H1 (cell line): ENCODE data around the gene ATP6V1F. TPM values are rescaled to one million over a fixed set of nuclear protein-coding genes. Genes with fewer than 3 reads are reported as not detected.

Source experiments
- CTCF ChIA-PET: fragments of 300-600 bp; sonication (Branson Sonifier 250); formaldehyde crosslinking; loops from one replicate; lab custom pipeline; 2021; ENCODE audit not compliant: partially characterized antibody; lab: Charles Lee
- POLR2A ChIA-PET: fragments of 300-600 bp; sonication (Branson Sonifier 250); formaldehyde crosslinking; loops from one replicate; lab custom pipeline; 2021; ENCODE audit warnings: inconsistent platforms; ENCODE audit not compliant: partially characterized antibody; lab: Charles Lee
- DNase-seq, 2 experiments: peaks; one replicate each; pipeline versions ENCODE4 v3.0.0 to v3.0.0-alpha.2; 2010 to 2022; ENCODE audit warnings: low spot score in 2 of 2, low read depth in 1 of 2, mixed read lengths in 1 of 2
- FAIRE-seq: peaks from 2 replicates; lab custom pipeline; 2011; peaks lifted over from hg19 to GRCh38; lab: Jason Lieb, UNC
- H2AFZ ChIP-seq: 2 replicates; pipeline ENCODE4 v1.8.1; 2012; ENCODE audit warnings: low read length, inconsistent platforms
- H2AK5ac ChIP-seq: 2 replicates; pipeline ENCODE4 v1.6.1; 2013; ENCODE audit warnings: low read depth, low read length
- H2BK120ac ChIP-seq: replicated peaks from 2 replicates; pipeline ENCODE3; 2013; ENCODE audit warnings: low read depth, low read length, inconsistent platforms
- H2BK12ac ChIP-seq: 2 replicates; pipeline ENCODE4 v1.6.1; 2013; ENCODE audit warnings: low read depth, low read length
- H2BK15ac ChIP-seq: 2 replicates; pipeline ENCODE4 v1.6.1; 2013; ENCODE audit warnings: low read length
- H2BK20ac ChIP-seq: 2 replicates; pipeline ENCODE4 v1.6.1; 2013; ENCODE audit warnings: low read length
- H2BK5ac ChIP-seq: 2 replicates; pipeline ENCODE4 v1.6.1; 2013; ENCODE audit warnings: low read depth, low read length
- H3K14ac ChIP-seq: 2 replicates; pipeline ENCODE4 v1.6.1; 2013; ENCODE audit warnings: inconsistent platforms; ENCODE audit not compliant: insufficient read length
- H3K18ac ChIP-seq: 2 replicates; pipeline ENCODE4 v1.6.1; 2013; ENCODE audit warnings: low read length; ENCODE audit errors: extremely low read depth
- H3K23ac ChIP-seq: 2 replicates; pipeline ENCODE4 v1.6.1; 2013; ENCODE audit warnings: inconsistent platforms; ENCODE audit not compliant: insufficient read length
- H3K23me2 ChIP-seq: 2 replicates; pipeline ENCODE4 v1.6.1; 2013; ENCODE audit warnings: low read depth, low read length
- H3K27ac ChIP-seq: 2 replicates; pipeline ENCODE4 v1.6.1; 2011; ENCODE audit warnings: low read depth, low read length, inconsistent platforms
- H3K27me3 ChIP-seq, 4 experiments: replicated peaks in 1 of 4; 1 replicate in 1 of 4; 2 replicates in 3 of 4; pipeline versions ENCODE4 v1.6.1 to v1.8.1; 2011 to 2013; ENCODE audit warnings: low read length in 3 of 4, mild to moderate bottlenecking in 3 of 4, inconsistent platforms in 2 of 4, mixed read lengths in 2 of 4, moderate library complexity in 1 of 4; ENCODE audit not compliant: control insufficient read depth in 3 of 4, insufficient read depth in 3 of 4; ENCODE audit errors: extremely low read depth in 1 of 4
- H3K36me3 ChIP-seq, 4 experiments: 2 replicates each; pipeline versions ENCODE4 v1.6.1 to v1.8.1; 2011 to 2013; ENCODE audit warnings: mild to moderate bottlenecking in 4 of 4, low read length in 3 of 4, moderate library complexity in 2 of 4, control low read depth in 1 of 4, inconsistent platforms in 1 of 4; ENCODE audit not compliant: insufficient read depth in 4 of 4, control insufficient read depth in 2 of 4
- H3K4ac ChIP-seq: replicated peaks from 2 replicates; pipeline ENCODE3; 2013; ENCODE audit warnings: low read length, low read depth, mixed read lengths, inconsistent platforms; ENCODE audit not compliant: insufficient read length
- H3K4me1 ChIP-seq, 4 experiments: replicated peaks in 1 of 4; 1 replicate in 1 of 4; 2 replicates in 3 of 4; pipeline versions ENCODE4 v1.6.1 to v1.8.1; 2011 to 2013; ENCODE audit warnings: low read length in 3 of 4, inconsistent platforms in 2 of 4, mixed read lengths in 1 of 4; ENCODE audit not compliant: insufficient read depth in 4 of 4, control insufficient read depth in 3 of 4
- H3K4me2 ChIP-seq, 2 experiments: 2 replicates each; pipeline versions ENCODE4 v1.6.1 to v1.8.1; 2011 to 2013; ENCODE audit warnings: low read depth in 2 of 2, low read length in 2 of 2, control low read depth in 1 of 2, inconsistent platforms in 1 of 2, mild to moderate bottlenecking in 1 of 2; ENCODE audit not compliant: insufficient read depth in 1 of 2
- H3K4me3 ChIP-seq, 4 experiments: fragments of 200-600, 300-600 bp in 1 of 4; sonication (generic), shearing (Covaris generic), sonication (Bioruptor Twin) in 1 of 4; 2 replicates each; pipeline versions ENCODE4 v1.5.1 to v1.8.1; 2011 to 2016; ENCODE audit warnings: low read length in 4 of 4, low read depth in 3 of 4, control low read depth in 2 of 4, inconsistent platforms in 2 of 4, mild to moderate bottlenecking in 2 of 4, mixed read lengths in 1 of 4, moderate library complexity in 1 of 4; ENCODE audit not compliant: insufficient read depth in 2 of 4; ENCODE audit errors: extremely low read depth in 1 of 4
- H3K56ac ChIP-seq: replicated peaks from 2 replicates; pipeline ENCODE3; 2013; ENCODE audit warnings: low read depth, mild to moderate bottlenecking, mixed read lengths, low read length, inconsistent platforms; ENCODE audit not compliant: insufficient read length
- H3K79me1 ChIP-seq: 2 replicates; pipeline ENCODE4 v1.6.1; 2013; ENCODE audit warnings: low read depth, low read length, control low read depth
- H3K79me2 ChIP-seq, 2 experiments: 2 replicates each; pipeline versions ENCODE4 v1.6.1 to v1.8.1; 2012 to 2013; ENCODE audit warnings: low read length in 2 of 2, mild to moderate bottlenecking in 2 of 2, inconsistent platforms in 1 of 2; ENCODE audit not compliant: insufficient read depth in 2 of 2, control insufficient read depth in 1 of 2
- H3K9ac ChIP-seq, 4 experiments: replicated peaks in 1 of 4; 1 replicate in 1 of 4; 2 replicates in 3 of 4; pipeline versions ENCODE4 v1.6.1 to v1.8.1; 2011 to 2013; ENCODE audit warnings: low read depth in 3 of 4, low read length in 3 of 4, control low read depth in 2 of 4, mild to moderate bottlenecking in 2 of 4, moderate library complexity in 2 of 4, inconsistent platforms in 1 of 4; ENCODE audit errors: extremely low read depth in 1 of 4
- H3K9me3 ChIP-seq, 2 experiments: 2 replicates each; pipeline versions ENCODE4 v1.6.1 to v1.8.1; 2012 to 2013; ENCODE audit warnings: mild to moderate bottlenecking in 2 of 2, moderate library complexity in 2 of 2, control low read depth in 1 of 2, inconsistent platforms in 1 of 2, low read depth in 1 of 2, low read length in 1 of 2, mixed read lengths in 1 of 2; ENCODE audit not compliant: insufficient read depth in 2 of 2
- H4K20me1 ChIP-seq, 2 experiments: replicated peaks in 1 of 2; 2 replicates each; pipeline versions ENCODE3 to v1.8.1; 2011 to 2013; ENCODE audit warnings: inconsistent platforms in 2 of 2, low read length in 2 of 2, mild to moderate bottlenecking in 1 of 2; ENCODE audit not compliant: insufficient read depth in 2 of 2, control insufficient read depth in 1 of 2
- H4K5ac ChIP-seq: 2 replicates; pipeline ENCODE4 v1.6.1; 2013; ENCODE audit warnings: low read length, low read depth, mixed read lengths, inconsistent platforms; ENCODE audit not compliant: insufficient read length
- H4K8ac ChIP-seq: 2 replicates; pipeline ENCODE4 v1.8.0; 2013; ENCODE audit warnings: mild to moderate bottlenecking, moderate library complexity, low read length, inconsistent platforms; ENCODE audit not compliant: insufficient read depth; ENCODE audit errors: extremely low read depth
- H4K91ac ChIP-seq: replicated peaks from 2 replicates; pipeline ENCODE3; 2013; ENCODE audit warnings: low read length, mixed read lengths, inconsistent platforms; ENCODE audit not compliant: insufficient read length
- BACH1 ChIP-seq: IDR thresholded peaks from 2 replicates; pipeline ENCODE4 v1.6.1; 2012; ENCODE audit warnings: low read length, improper control_type of control experiment
- CEBPB ChIP-seq: IDR thresholded peaks from 2 replicates; pipeline ENCODE4 v1.6.1; 2012; ENCODE audit warnings: low read depth, low read length
- FOSL1 ChIP-seq: IDR thresholded peaks from 2 replicates; pipeline ENCODE4 v1.6.1; 2011; ENCODE audit warnings: mild to moderate bottlenecking, low read depth, low read length, moderate library complexity; ENCODE audit not compliant: insufficient read depth
- MAX ChIP-seq: IDR thresholded peaks from 2 replicates; pipeline ENCODE4 v1.6.1; 2012; ENCODE audit warnings: inconsistent platforms
- POLR2A ChIP-seq, 2 experiments: IDR thresholded peaks; 1 replicate in 1 of 2; 2 replicates in 1 of 2; pipeline ENCODE4 v1.6.1; 2011; ENCODE audit warnings: low read depth in 2 of 2, low read length in 2 of 2, mild to moderate bottlenecking in 2 of 2; ENCODE audit errors: control extremely low read depth in 1 of 2
- SAP30 ChIP-seq: fragments of 300-600 bp; sonication (generic); IDR thresholded peaks from 2 replicates; pipeline ENCODE4 v1.7.1; 2012; ENCODE audit warnings: low read length, moderate library complexity, mild to moderate bottlenecking, inconsistent platforms; ENCODE audit not compliant: insufficient read depth, insufficient replicate concordance
- SIRT6 ChIP-seq: IDR thresholded peaks from one replicate; pipeline ENCODE4 v1.7.1; 2012; ENCODE audit warnings: low read length, inconsistent platforms
- SIX5 ChIP-seq: IDR thresholded peaks from 2 replicates; pipeline ENCODE4 v1.6.1; 2011; ENCODE audit warnings: mild to moderate bottlenecking, low read depth, low read length
- SP2 ChIP-seq: IDR thresholded peaks from 2 replicates; pipeline ENCODE4 v1.6.1; 2012; ENCODE audit warnings: mild to moderate bottlenecking, low read length, inconsistent platforms
- SRF ChIP-seq: IDR thresholded peaks from 2 replicates; pipeline ENCODE4 v1.6.1; 2011; ENCODE audit warnings: mild to moderate bottlenecking, low read depth, low read length, moderate library complexity
- TAF1 ChIP-seq: IDR thresholded peaks from 2 replicates; pipeline ENCODE4 v1.6.1; 2011; ENCODE audit warnings: mild to moderate bottlenecking, low read depth, low read length
- YY1 ChIP-seq: IDR thresholded peaks from 2 replicates; pipeline ENCODE4 v1.6.1; 2011; ENCODE audit warnings: low read depth, mild to moderate bottlenecking, low read length
- WGBS, 2 experiments: shearing (Covaris generic) in 1 of 2; methylation state at CpG; one replicate each; pipeline versions ENCODE4 v1.1.6 to v1.1.7; 2013 to 2015; ENCODE audit warnings: low lambda C conversion rate in 2 of 2, mixed read lengths in 2 of 2, inconsistent platforms in 1 of 2, low coverage in 1 of 2, missing lambda C conversion rate in 1 of 2; ENCODE audit not compliant: insufficient replicate concordance in 2 of 2, insufficient coverage in 1 of 2, insufficient read length in 1 of 2; ENCODE audit errors: extremely low coverage in 1 of 2, missing lambda C conversion rate in 1 of 2; 5-methylcytosine and 5-hydroxymethylcytosine counted together
- polyA plus RNA-seq, 7 experiments: library from polyadenylated mRNA; depleted of rRNA in 3 of 7; stranded (reverse) in 5 of 7; unstranded in 2 of 7; fragments of >200 nt in 5 of 7; fragments of 200-250 nt in 2 of 7; gene quantifications; 1 replicate in 5 of 7; 2 replicates in 1 of 7; 4 replicates in 1 of 7; pipeline versions ENCODE4 v1.2.1 to v1.2.3, GENCODE V29; 2011 to 2013; ENCODE audit warnings: missing spikeins in 2 of 7, mixed read lengths in 2 of 7
- total RNA-seq: library from RNA; stranded (reverse); fragmentation: NEBNext Ultra II Directional; extraction: Animal tissue kit (Norgen Biotek cat#: 25700); gene quantifications from 2 replicates; pipeline ENCODE4 v1.2.1, GENCODE V29; 2021
- TF ChIP-seq, protein P1 (sequence below), 3 experiments: IDR thresholded peaks; 1 replicate in 2 of 3; 2 replicates in 1 of 3; pipeline versions ENCODE4 v1.5.1 to v1.6.1; 2011; ENCODE audit warnings: low read length in 3 of 3, mild to moderate bottlenecking in 3 of 3, inconsistent platforms in 2 of 3, low read depth in 1 of 3, moderate library complexity in 1 of 3; ENCODE audit not compliant: insufficient read depth in 1 of 3; ENCODE audit errors: control extremely low read depth in 1 of 3

The ATP6V1F gene
- total and polyA plus RNA-seq, 2 of the 8 experiments (the other 6 are each of a cell fraction or from before 2014, with no cell fraction given) = 104 to 318 TPM

DNA sequence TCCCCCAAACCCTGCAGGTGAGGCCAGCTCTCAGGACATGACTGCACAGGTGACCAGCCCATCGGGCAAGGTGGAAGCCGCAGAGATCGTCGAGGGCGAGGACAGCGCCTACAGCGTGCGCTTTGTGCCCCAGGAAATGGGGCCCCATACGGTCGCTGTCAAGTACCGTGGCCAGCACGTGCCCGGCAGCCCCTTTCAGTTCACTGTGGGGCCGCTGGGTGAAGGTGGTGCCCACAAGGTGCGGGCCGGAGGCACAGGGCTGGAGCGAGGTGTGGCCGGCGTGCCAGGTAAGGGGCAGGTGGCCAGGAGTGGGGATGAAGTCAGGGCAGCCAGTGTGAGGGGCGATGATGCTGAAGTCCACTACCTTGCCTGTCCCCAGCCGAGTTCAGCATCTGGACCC, 8.3 kb upstream of the ATP6V1F start:
- Histone ChIP-seq H2BK15ac (no peak overlapping the region), H4K5ac (no peak overlapping the region), H3K14ac (no peak overlapping the region), H3K36me3 (no peaks in the 10 kb centered on the region), H3K18ac (no peak overlapping the region), H3K27me3 (no peaks in the 10 kb centered on the region), H2BK5ac (no peak overlapping the region), H3K23ac (no peak overlapping the region), H3K27ac (no peak overlapping the region), H4K8ac (peak overlapping the region; percentile 35; the same call in 1 of the 2 replicates), H2AK5ac (no peak overlapping the region), H3K4me2 (no peak overlapping the region), H3K4ac (no peak overlapping the region), H3K4me3 (no peak overlapping the region), H2BK12ac (no peak overlapping the region), H4K91ac (no peak overlapping the region), H4K20me1 (no peaks in the 10 kb centered on the region), H3K23me2 (no peaks in the 10 kb centered on the region), H2BK120ac (no peak overlapping the region), H2BK20ac (no peak overlapping the region), H3K79me2 (no peaks in the 10 kb centered on the region), H2AFZ (no peak overlapping the region), H3K79me1 (no peaks in the 10 kb centered on the region), H3K4me1 (no peaks in the 10 kb centered on the region; a peak in 1 of 7 replicates), H3K56ac (no peak overlapping the region), H3K9ac (no peak overlapping the region), H3K9me3 (no peaks in the 10 kb centered on the region)
- no peak for DNase-seq
- TF ChIP-seq YY1 (no peak), CEBPB (no peak), SIRT6 (no peak), SAP30 (no peak), FOSL1 (no peak), SIX5 (no peak), BACH1 (no peak), TAF1 (no peak), SRF (no peak), POLR2A (IDR thresholded peaks at IDR 0.05; ENCODE audit: control extremely low read depth in 1 of 2, low read depth in 2 of 2, low read length in 2 of 2) (no peak), SP2 (no peak), MAX (no peak)
- TF ChIP-seq, protein P1, sequence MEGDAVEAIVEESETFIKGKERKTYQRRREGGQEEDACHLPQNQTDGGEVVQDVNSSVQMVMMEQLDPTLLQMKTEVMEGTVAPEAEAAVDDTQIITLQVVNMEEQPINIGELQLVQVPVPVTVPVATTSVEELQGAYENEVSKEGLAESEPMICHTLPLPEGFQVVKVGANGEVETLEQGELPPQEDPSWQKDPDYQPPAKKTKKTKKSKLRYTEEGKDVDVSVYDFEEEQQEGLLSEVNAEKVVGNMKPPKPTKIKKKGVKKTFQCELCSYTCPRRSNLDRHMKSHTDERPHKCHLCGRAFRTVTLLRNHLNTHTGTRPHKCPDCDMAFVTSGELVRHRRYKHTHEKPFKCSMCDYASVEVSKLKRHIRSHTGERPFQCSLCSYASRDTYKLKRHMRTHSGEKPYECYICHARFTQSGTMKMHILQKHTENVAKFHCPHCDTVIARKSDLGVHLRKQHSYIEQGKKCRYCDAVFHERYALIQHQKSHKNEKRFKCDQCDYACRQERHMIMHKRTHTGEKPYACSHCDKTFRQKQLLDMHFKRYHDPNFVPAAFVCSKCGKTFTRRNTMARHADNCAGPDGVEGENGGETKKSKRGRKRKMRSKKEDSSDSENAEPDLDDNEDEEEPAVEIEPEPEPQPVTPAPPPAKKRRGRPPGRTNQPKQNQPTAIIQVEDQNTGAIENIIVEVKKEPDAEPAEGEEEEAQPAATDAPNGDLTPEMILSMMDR (IDR thresholded peaks at IDR 0.05; ENCODE audit: control extremely low read depth in 1 of 3, insufficient read depth in 1 of 3, low read depth in 1 of 3, low read length in 3 of 3) = no peak
- ChIA-PET CTCF (no interaction called here), POLR2A (no interaction called here)
- WGBS, 2 experiments = 89% methylated on average over 20 of the region's 21 CpGs; no CpG with 5 or more reads in 1 of the 2 experiments
- FAIRE-seq = no peak
